ENCODE measurements around the gene DRAXIN. TPM values are rescaled to one million over a fixed set of nuclear protein-coding genes. Genes with fewer than 3 reads are reported as not detected.

Gene DRAXIN
- total and polyA plus RNA-seq, 2 donors (not counting 3 experiments of a cell fraction or from before 2014, with no cell fraction given) = 0.44 to 3.2 TPM

DNA sequence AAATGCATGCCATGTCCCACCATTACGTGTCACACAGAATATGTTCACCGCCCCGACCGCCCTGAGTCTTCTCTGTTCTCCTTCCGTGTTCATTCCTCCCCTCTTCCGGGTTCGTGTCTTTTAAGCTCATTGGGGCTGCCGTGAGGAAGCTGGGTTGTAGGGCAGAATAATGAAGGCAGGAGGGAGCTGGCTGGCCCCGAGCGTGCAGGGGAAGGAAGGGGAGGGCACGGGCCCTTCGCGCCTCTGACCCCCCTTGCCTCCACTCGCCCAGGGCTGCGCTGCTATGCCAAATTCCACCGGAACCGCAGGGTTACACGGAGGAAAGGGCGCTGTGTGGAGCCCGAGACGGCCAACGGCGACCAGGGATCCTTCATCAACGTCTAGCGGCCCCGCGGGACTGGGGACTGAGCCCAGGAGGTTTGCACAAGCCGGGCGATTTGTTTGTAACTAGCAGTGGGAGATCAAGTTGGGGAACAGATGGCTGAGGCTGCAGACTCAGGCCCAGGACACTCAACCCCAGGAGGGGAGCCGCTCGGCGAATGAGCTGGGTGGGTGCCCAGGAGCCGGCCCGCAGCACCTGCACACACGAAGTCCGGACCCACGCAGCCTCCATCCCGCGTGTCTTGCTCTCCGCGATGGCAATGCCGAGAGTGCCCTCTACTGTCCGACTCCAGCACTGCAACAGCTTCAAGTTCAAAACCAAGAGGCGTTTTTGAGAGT, 28.0 kb downstream of the DRAXIN start:
- dilution Hi-C loops (cut with MboI; ENCODE audit: extremely low pct_ligation_motif_present, low sequenced_read_pairs) (no loop called here), intact Hi-C loops (cut with micrococcal nuclease) (loop anchor here (1.0 to 5.0 kb wide), 3 partner anchors 37 to 69 kb away; partner anchors contain the start of genes FBXO6 and MAD2L2)
- peak overlapping the region in 2 of 3 experiments; percentile 4 to 34 for H3K4me3 ChIP-seq (replicated peaks in 1 of 3; ENCODE audit: insufficient read depth in 1 of 3, low read depth in 1 of 3, low read length in 3 of 3)
- H3K79me2 ChIP-seq (ENCODE audit: control insufficient read depth, insufficient read depth, low read length) = no peaks in the 10 kb centered on the region
- no peaks in the 10 kb centered on the region for H3K9me3 ChIP-seq (replicated peaks; ENCODE audit: control insufficient read depth, insufficient read depth, low read length)
- peaks cover 4% of the 10 kb centered on the region for H3K4me1 ChIP-seq (ENCODE audit: control insufficient read depth, extremely low read depth, insufficient read depth, low read length)
- FAIRE-seq (peak; percentile 81), DNase-seq (ENCODE audit: low read depth, low spot score) (peak; percentile 76)
- peak overlapping the region; percentile 75 for H2AFZ ChIP-seq (ENCODE audit: low read depth, low read length)
- peak overlapping the region; percentile 62 for H3K4me2 ChIP-seq (ENCODE audit: insufficient read depth, low read length)
- BruUV-seq (replicated peaks) = no TSS peak
- H3K9ac ChIP-seq (replicated peaks; ENCODE audit: extremely low read depth, insufficient read depth, low read length) = no peak overlapping the region
- TF ChIP-seq POLR2A (IDR thresholded peaks at IDR 0.05; ENCODE audit: low read depth, low read length) (no peak), MYC (IDR thresholded peaks at IDR 0.05; ENCODE audit: low read depth, low read length) (peak; percentile 34)
- TF ChIP-seq, protein P1, sequence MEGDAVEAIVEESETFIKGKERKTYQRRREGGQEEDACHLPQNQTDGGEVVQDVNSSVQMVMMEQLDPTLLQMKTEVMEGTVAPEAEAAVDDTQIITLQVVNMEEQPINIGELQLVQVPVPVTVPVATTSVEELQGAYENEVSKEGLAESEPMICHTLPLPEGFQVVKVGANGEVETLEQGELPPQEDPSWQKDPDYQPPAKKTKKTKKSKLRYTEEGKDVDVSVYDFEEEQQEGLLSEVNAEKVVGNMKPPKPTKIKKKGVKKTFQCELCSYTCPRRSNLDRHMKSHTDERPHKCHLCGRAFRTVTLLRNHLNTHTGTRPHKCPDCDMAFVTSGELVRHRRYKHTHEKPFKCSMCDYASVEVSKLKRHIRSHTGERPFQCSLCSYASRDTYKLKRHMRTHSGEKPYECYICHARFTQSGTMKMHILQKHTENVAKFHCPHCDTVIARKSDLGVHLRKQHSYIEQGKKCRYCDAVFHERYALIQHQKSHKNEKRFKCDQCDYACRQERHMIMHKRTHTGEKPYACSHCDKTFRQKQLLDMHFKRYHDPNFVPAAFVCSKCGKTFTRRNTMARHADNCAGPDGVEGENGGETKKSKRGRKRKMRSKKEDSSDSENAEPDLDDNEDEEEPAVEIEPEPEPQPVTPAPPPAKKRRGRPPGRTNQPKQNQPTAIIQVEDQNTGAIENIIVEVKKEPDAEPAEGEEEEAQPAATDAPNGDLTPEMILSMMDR (IDR thresholded peaks at IDR 0.05; ENCODE audit: extremely low read depth in 1 of 2, insufficient read depth in 1 of 2, low read depth in 1 of 2, low read length in 2 of 2) = peak; percentile 88 to 91
- peaks cover 0 to 4% of the 10 kb centered on the region in 2 experiments for H3K27me3 ChIP-seq (ENCODE audit: control insufficient read depth in 2 of 2, insufficient read depth in 2 of 2, low read length in 2 of 2)
- ChIA-PET CTCF (interaction anchor here (0.7 to 9.8 kb wide), 21 partner anchors 11 to 682 kb away, joined by 3 to 170 read pairs (median 6); partner anchors contain the start of genes AGTRAP, CLCN6, FBXO2 and FBXO44), POLR2A (interaction anchor here (1.0 to 1.6 kb wide), 2 partner anchors 25 to 55 kb away, joined by 3 to 5 read pairs; partner anchors contain the start of gene FBXO6)
- no peak overlapping the region for H3K27ac ChIP-seq (ENCODE audit: insufficient read depth, low read depth, low read length)
- no peaks in the 10 kb centered on the region for H3K9me1 ChIP-seq (replicated peaks; ENCODE audit: control insufficient read depth, extremely low read depth, insufficient read depth, low read length)
- no peaks in the 10 kb centered on the region for H3K36me3 ChIP-seq (ENCODE audit: control insufficient read depth in 2 of 2, extremely low read depth in 1 of 2, insufficient read depth in 2 of 2, low read length in 2 of 2)
- no peaks in the 10 kb centered on the region for H4K20me1 ChIP-seq (replicated peaks; ENCODE audit: control insufficient read depth, extremely low read depth, insufficient read depth, low read length)

DNA sequence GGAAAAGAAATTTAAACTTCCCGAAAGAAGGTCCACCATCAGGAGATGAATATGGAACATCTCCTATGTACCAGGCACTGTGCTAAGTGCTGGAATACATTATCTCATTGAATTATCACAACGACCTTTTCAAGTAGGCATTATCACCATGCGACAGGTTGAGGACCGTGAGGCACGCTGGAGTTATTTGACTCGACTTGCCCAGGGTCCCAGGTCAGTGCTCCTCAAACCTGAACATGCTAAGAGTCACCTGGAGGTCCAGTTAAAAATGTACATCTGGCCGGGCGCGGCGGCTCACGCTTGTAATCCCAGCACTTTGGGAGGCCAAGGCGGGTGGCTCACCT, 28.5 kb downstream of the DRAXIN start:
- Histone ChIP-seq H3K4me1 (ENCODE audit: control insufficient read depth, extremely low read depth, insufficient read depth, low read length) (peaks cover 4% of the 10 kb centered on the region), H3K9me1 (replicated peaks; ENCODE audit: control insufficient read depth, extremely low read depth, insufficient read depth, low read length) (no peaks in the 10 kb centered on the region), H3K4me3 (replicated peaks in 1 of 3; ENCODE audit: insufficient read depth in 1 of 3, low read depth in 1 of 3, low read length in 3 of 3) (no peak overlapping the region), H4K20me1 (replicated peaks; ENCODE audit: control insufficient read depth, extremely low read depth, insufficient read depth, low read length) (no peaks in the 10 kb centered on the region), H3K79me2 (ENCODE audit: control insufficient read depth, insufficient read depth, low read length) (no peaks in the 10 kb centered on the region), H3K36me3 (ENCODE audit: control insufficient read depth in 2 of 2, extremely low read depth in 1 of 2, insufficient read depth in 2 of 2, low read length in 2 of 2) (no peaks in the 10 kb centered on the region), H3K27me3 (ENCODE audit: control insufficient read depth in 2 of 2, insufficient read depth in 2 of 2, low read length in 2 of 2) (peaks cover 0 to 4% of the 10 kb centered on the region in 2 experiments), H3K9ac (replicated peaks; ENCODE audit: extremely low read depth, insufficient read depth, low read length) (no peak overlapping the region), H3K4me2 (ENCODE audit: insufficient read depth, low read length) (no peak overlapping the region), H3K9me3 (replicated peaks; ENCODE audit: control insufficient read depth, insufficient read depth, low read length) (no peaks in the 10 kb centered on the region), H3K27ac (ENCODE audit: insufficient read depth, low read depth, low read length) (no peak overlapping the region), H2AFZ (ENCODE audit: low read depth, low read length) (no peak overlapping the region)
- CTCF ChIA-PET = interaction anchor here (0.7 to 9.8 kb wide), 21 partner anchors 11 to 682 kb away, joined by 3 to 170 read pairs (median 6); partner anchors contain the start of genes AGTRAP, CLCN6, FBXO2 and FBXO44
- no peak for FAIRE-seq
- POLR2A ChIA-PET = interaction anchor here (1.0 to 1.6 kb wide), 2 partner anchors 24 to 56 kb away, joined by 3 to 5 read pairs; partner anchors contain the start of gene FBXO6
- TF ChIP-seq, protein P1 (IDR thresholded peaks at IDR 0.05; ENCODE audit: extremely low read depth in 1 of 2, insufficient read depth in 1 of 2, low read depth in 1 of 2, low read length in 2 of 2) = no peak
- TF ChIP-seq GATA2 (IDR thresholded peaks at IDR 0.05; ENCODE audit: insufficient read depth, insufficient read length, low read depth, low read length) = no peak
- no TSS peak for BruUV-seq (replicated peaks)
- DNase-seq (ENCODE audit: low read depth, low spot score) = no peak
- intact Hi-C loops (cut with micrococcal nuclease) (no loop called here), dilution Hi-C loops (cut with MboI; ENCODE audit: extremely low pct_ligation_motif_present, low sequenced_read_pairs) (no loop called here)
